Stimulated activated CD4-positive, alpha-beta T cell treated with anti-CD3 and anti-CD28 coated beads, Interleukin-4, amount 100 ng/mL, for 24 hours (primary cell): Measurements from ENCODE around the gene ZNF697.
"Not testable (repeated sequence)": the region's sequence is repeated elsewhere in the genome, so short reads cannot be mapped to it uniquely, and the experiment has no call there.

ENCODE experiments used
- DNase-seq: peaks from one replicate; pipeline ENCODE4 v3.0.0-alpha.2; 2020

The ZNF697 gene

GRCh38 chr1:119626841-119627240 is 21.2 kb downstream of the ZNF697 start:
- no peak for DNase-seq

- no peak for DNase-seq
Observed at GRCh38 chr1:119626011-119626545, 22.0 kb downstream of the ZNF697 start.

- DNase-seq = no peak
Observed at GRCh38 chr1:119623678-119624077, 24.4 kb downstream of the ZNF697 start.

- no peak for DNase-seq
Observed at GRCh38 chr1:119623193-119623515, 24.9 kb downstream of the ZNF697 start.

- no peak for DNase-seq
Observed at GRCh38 chr1:119622311-119623192, 25.5 kb downstream of the ZNF697 start.

GRCh38 chr1:119621705-119622104 is 26.4 kb downstream of the ZNF697 start:
- no peak for DNase-seq

GRCh38 chr1:119617751-119618691 is 30.0 kb downstream of the ZNF697 start:
- no peak for DNase-seq

GRCh38 chr1:119616748-119617147 is 31.3 kb downstream of the ZNF697 start:
- not testable (repeated sequence) for DNase-seq

GRCh38 chr1:119615100-119615499 is 33.0 kb downstream of the ZNF697 start:
- DNase-seq = not testable (repeated sequence)

- peak; percentile 69 for DNase-seq
Observed at GRCh38 chr1:119613769-119614720, 34.0 kb downstream of the ZNF697 start.

GRCh38 chr1:119611701-119612113 is 36.4 kb downstream of the ZNF697 start:
- peak; percentile 50 for DNase-seq

- not testable (repeated sequence) for DNase-seq
Observed at GRCh38 chr1:119608816-119609215, 39.2 kb downstream of the ZNF697 start.

- DNase-seq = not testable (repeated sequence)
Observed at GRCh38 chr1:119607087-119607807, 40.8 kb downstream of the ZNF697 start.

GRCh38 chr1:119606394-119606793 is 41.7 kb downstream of the ZNF697 start:
- DNase-seq = no peak

- no peak for DNase-seq
Observed at GRCh38 chr1:119605686-119606085, 42.4 kb downstream of the ZNF697 start.

GRCh38 chr1:119605080-119605479 is 43.0 kb downstream of the ZNF697 start:
- not testable (repeated sequence) for DNase-seq

GRCh38 chr1:119603695-119604094 is 44.4 kb downstream of the ZNF697 start:
- DNase-seq = no peak

GRCh38 chr1:119603241-119603640 is 44.8 kb downstream of the ZNF697 start:
- not testable (repeated sequence) for DNase-seq

- not testable (repeated sequence) for DNase-seq
Observed at GRCh38 chr1:119602789-119603188, 45.3 kb downstream of the ZNF697 start.

GRCh38 chr1:119602169-119602568 is 45.9 kb downstream of the ZNF697 start:
- DNase-seq = no peak

GRCh38 chr1:119600976-119601375 is 47.1 kb downstream of the ZNF697 start:
- DNase-seq = no peak
